B cell (primary cell): ENCODE measurements around the gene PDXK.

Experiments used
- EZH2 ChIP-seq: IDR thresholded peaks from 2 replicates; pipeline ENCODE4 v1.6.1; 2012; ENCODE audit warnings: borderline replicate concordance, low read depth, mild to moderate bottlenecking, moderate library complexity, low read length; ENCODE audit not compliant: insufficient read depth, poor library complexity, severe bottlenecking
- TF ChIP-seq, protein P1 (sequence below): fragments of 200-600 bp; IDR thresholded peaks from one replicate; pipeline ENCODE4 v1.8.0; 2022; ENCODE audit warnings: antibody characterized with exemption, mild to moderate bottlenecking

GRCh38 chr21:43752758-43753438 lies 34.0 kb downstream of the PDXK start:
- TF ChIP-seq, protein P1, sequence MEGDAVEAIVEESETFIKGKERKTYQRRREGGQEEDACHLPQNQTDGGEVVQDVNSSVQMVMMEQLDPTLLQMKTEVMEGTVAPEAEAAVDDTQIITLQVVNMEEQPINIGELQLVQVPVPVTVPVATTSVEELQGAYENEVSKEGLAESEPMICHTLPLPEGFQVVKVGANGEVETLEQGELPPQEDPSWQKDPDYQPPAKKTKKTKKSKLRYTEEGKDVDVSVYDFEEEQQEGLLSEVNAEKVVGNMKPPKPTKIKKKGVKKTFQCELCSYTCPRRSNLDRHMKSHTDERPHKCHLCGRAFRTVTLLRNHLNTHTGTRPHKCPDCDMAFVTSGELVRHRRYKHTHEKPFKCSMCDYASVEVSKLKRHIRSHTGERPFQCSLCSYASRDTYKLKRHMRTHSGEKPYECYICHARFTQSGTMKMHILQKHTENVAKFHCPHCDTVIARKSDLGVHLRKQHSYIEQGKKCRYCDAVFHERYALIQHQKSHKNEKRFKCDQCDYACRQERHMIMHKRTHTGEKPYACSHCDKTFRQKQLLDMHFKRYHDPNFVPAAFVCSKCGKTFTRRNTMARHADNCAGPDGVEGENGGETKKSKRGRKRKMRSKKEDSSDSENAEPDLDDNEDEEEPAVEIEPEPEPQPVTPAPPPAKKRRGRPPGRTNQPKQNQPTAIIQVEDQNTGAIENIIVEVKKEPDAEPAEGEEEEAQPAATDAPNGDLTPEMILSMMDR: no peak
- no peak for TF ChIP-seq EZH2
